Smooth muscle cell (in vitro differentiated cells): ENCODE results near the gene ZNF132. TPM values are rescaled to one million over a fixed set of nuclear protein-coding genes. Genes with fewer than 3 reads are reported as not detected.

ENCODE experiments used
- DNase-seq: peaks from one replicate; lab custom pipeline; 2025; ENCODE audit not compliant: unreplicated experiment; lab: John Stamatoyannopoulos, UW
- H2AFZ ChIP-seq: fragments of 200-600 bp; sonication (generic); 2 replicates; pipeline ENCODE4 v1.6.0; 2016; ENCODE audit warnings: antibody characterized with exemption, low read depth, mild to moderate bottlenecking
- H3F3A ChIP-seq: fragments of 200-600 bp; sonication (generic); 2 replicates; pipeline ENCODE4 v1.6.0; 2017; ENCODE audit warnings: antibody characterized with exemption, low read depth
- H3K27ac ChIP-seq: fragments of 200-600 bp; sonication (generic); 2 replicates; pipeline ENCODE4 v1.5.1; 2016; ENCODE audit warnings: low read depth, mild to moderate bottlenecking
- H3K27me3 ChIP-seq: fragments of 200-600 bp; sonication (generic); 2 replicates; pipeline ENCODE4 v1.6.1; 2016; ENCODE audit warnings: low read depth, mild to moderate bottlenecking
- H3K36me3 ChIP-seq: fragments of 200-600 bp; sonication (generic); 2 replicates; pipeline ENCODE4 v1.5.1; 2016; ENCODE audit warnings: low read depth
- H3K4me1 ChIP-seq: fragments of 200-600 bp; sonication (generic); 2 replicates; pipeline ENCODE4 v1.5.1; 2016; ENCODE audit warnings: low read depth
- H3K4me2 ChIP-seq: fragments of 200-600 bp; sonication (generic); 2 replicates; pipeline ENCODE4 v1.6.0; 2016; ENCODE audit warnings: mild to moderate bottlenecking
- H3K4me3 ChIP-seq: fragments of 200-600 bp; sonication (generic); 2 replicates; pipeline ENCODE4 v1.5.1; 2016; ENCODE audit warnings: mild to moderate bottlenecking
- H3K79me2 ChIP-seq: fragments of 200-600 bp; sonication (generic); 2 replicates; pipeline ENCODE4 v1.6.0; 2016; ENCODE audit warnings: low read depth, mild to moderate bottlenecking
- H3K9ac ChIP-seq: fragments of 200-600 bp; sonication (generic); 2 replicates; pipeline ENCODE4 v1.6.0; 2016; ENCODE audit warnings: low read depth
- H3K9me3 ChIP-seq: fragments of 200-600 bp; sonication (generic); replicated peaks from 2 replicates; pipeline ENCODE4 v1.5.1; 2016; ENCODE audit warnings: low read depth
- H4K20me1 ChIP-seq: fragments of 200-600 bp; sonication (generic); 2 replicates; pipeline ENCODE4 v1.6.0; 2016; ENCODE audit warnings: low read depth
- WGBS: methylation state at CpG from one replicate; pipeline ENCODE4 v1.1.7; 2016; ENCODE audit warnings: low lambda C conversion rate; 5-methylcytosine and 5-hydroxymethylcytosine counted together
- microRNA-seq: library from miRNA; unstranded; fragments of <30 nt; microRNA quantifications from one replicate; pipeline ENCODE4, GENCODE V29; 2016; ENCODE audit warnings: borderline number of aligned reads
- polyA plus RNA-seq: library from polyadenylated mRNA; unstranded; fragments of >200 nt; fragmentation: Nextera tagmentation; extraction: Ambion mirVana; gene quantifications from 2 replicates; pipeline ENCODE4 v1.2.1, GENCODE V29; 2016
- small RNA-seq: library from RNA; depleted of rRNA; stranded (forward); fragments of <200 nt; gene quantifications from one replicate; pipeline ENCODE3, GENCODE V24; 2014
- total RNA-seq: library from RNA; depleted of rRNA; stranded (reverse); fragments of >200 nt; gene quantifications from 2 replicates; pipeline ENCODE4 v1.2.3, GENCODE V29; 2014
- TF ChIP-seq, protein P1 (sequence below): fragments of 200-600 bp; sonication (generic); IDR thresholded peaks from 2 replicates; pipeline ENCODE4 v1.5.1; 2017; ENCODE audit warnings: borderline replicate concordance, mild to moderate bottlenecking, antibody characterized with exemption; ENCODE audit not compliant: insufficient read depth, poor library complexity, severe bottlenecking

The ZNF132 gene
- total and polyA plus RNA-seq, 2 experiments from 2014 or later = 0.40 to 2.3 TPM

DNA sequence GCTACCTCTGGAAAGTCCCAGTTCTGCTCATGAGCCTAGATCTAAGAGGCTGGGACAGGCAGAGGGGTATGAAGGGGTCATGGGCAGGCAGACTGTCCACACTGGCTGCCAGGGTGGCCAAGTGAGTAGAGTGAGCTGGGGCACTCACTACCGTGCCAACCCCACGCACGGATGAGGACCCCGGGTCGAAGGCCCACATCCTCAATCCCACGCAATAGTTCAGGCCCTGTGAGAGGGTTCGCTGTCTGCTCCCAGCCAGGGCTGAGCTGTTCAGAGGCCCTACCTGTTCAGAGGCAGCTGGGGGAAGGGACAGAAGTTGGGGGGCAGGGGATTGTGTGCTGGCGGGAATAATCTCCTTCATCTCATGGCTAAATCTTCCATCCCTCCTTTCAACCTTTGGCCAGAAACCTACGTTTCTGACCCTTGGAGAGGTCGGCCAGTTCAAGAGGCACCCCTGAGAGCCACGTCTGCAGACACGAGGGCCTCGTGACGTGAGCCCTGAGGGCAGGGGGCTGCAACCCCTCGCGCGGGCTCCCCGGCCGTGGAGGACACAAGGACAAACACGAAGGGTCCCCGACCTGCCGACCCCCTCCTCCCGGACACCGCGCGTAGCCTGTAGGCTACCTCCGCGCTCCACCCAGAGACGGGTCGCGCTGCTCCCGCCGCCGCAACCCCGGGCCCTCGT is 53.9 kb downstream of the ZNF132 start:
- Histone ChIP-seq H4K20me1 (peaks cover 36% of the 10 kb centered on the region), H3K4me3 (peak overlapping the region; percentile 68), H3K4me2 (peak overlapping the region; percentile 99), H3K27me3 (no peaks in the 10 kb centered on the region), H3F3A (no peaks in the 10 kb centered on the region), H3K79me2 (peaks cover 51% of the 10 kb centered on the region), H2AFZ (peak overlapping the region; percentile 81), H3K4me1 (peaks cover 20% of the 10 kb centered on the region), H3K36me3 (no peaks in the 10 kb centered on the region), H3K27ac (peak overlapping the region; percentile 91), H3K9ac (peak overlapping the region; percentile 88), H3K9me3 (no peaks in the 10 kb centered on the region)
- TF ChIP-seq, protein P1, sequence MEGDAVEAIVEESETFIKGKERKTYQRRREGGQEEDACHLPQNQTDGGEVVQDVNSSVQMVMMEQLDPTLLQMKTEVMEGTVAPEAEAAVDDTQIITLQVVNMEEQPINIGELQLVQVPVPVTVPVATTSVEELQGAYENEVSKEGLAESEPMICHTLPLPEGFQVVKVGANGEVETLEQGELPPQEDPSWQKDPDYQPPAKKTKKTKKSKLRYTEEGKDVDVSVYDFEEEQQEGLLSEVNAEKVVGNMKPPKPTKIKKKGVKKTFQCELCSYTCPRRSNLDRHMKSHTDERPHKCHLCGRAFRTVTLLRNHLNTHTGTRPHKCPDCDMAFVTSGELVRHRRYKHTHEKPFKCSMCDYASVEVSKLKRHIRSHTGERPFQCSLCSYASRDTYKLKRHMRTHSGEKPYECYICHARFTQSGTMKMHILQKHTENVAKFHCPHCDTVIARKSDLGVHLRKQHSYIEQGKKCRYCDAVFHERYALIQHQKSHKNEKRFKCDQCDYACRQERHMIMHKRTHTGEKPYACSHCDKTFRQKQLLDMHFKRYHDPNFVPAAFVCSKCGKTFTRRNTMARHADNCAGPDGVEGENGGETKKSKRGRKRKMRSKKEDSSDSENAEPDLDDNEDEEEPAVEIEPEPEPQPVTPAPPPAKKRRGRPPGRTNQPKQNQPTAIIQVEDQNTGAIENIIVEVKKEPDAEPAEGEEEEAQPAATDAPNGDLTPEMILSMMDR = no peak
- DNase-seq = no peak
- 19% methylated on average over 33 of the region's 36 CpGs for WGBS

DNA sequence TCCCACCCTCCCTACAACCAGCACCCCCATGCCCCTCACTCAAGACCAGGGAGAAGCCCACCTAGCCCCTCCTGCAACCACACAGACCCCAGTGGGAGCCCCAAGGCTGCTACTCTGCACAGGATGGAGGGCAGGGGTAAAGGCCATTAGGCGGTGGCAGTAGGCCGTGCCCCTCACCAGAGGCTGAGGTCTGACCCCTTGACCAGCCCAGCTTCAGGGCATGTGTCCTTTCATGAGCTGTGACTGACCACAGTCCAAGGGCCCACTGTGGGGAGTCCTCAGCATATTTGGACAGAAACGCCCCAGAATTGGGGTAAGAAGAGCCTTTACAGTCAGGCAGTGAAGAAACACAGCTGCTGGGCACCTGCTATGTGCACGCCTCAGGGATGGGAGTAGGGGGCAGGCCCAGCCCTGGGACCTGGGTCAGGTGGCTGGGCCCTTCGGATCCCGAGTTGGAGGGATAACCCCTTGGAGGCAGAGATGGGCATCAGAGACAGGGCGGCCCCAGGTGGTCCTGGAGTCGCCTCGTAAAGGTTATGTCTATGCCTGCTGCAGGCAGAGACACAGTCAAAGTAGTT is 54.6 kb downstream of the ZNF132 start:
- no peaks in the 10 kb centered on the region for H3K9me3 ChIP-seq
- H3K4me1 ChIP-seq = peaks cover 20% of the 10 kb centered on the region
- no peaks in the 10 kb centered on the region for H3K36me3 ChIP-seq
- no peak overlapping the region for H2AFZ ChIP-seq
- H3K4me3 ChIP-seq = peak overlapping the region; percentile 68
- peak overlapping the region; percentile 88 for H3K9ac ChIP-seq
- no peak for DNase-seq
- WGBS = 94% methylated on average over 9 of the region's 9 CpGs
- H3F3A ChIP-seq = no peaks in the 10 kb centered on the region
- TF ChIP-seq, protein P1 = no peak
- H3K4me2 ChIP-seq = peak overlapping the region; percentile 99
- peaks cover 44% of the 10 kb centered on the region for H3K79me2 ChIP-seq
- peaks cover 30% of the 10 kb centered on the region for H4K20me1 ChIP-seq
- H3K27ac ChIP-seq = peak overlapping the region; percentile 91
- no peaks in the 10 kb centered on the region for H3K27me3 ChIP-seq

DNA sequence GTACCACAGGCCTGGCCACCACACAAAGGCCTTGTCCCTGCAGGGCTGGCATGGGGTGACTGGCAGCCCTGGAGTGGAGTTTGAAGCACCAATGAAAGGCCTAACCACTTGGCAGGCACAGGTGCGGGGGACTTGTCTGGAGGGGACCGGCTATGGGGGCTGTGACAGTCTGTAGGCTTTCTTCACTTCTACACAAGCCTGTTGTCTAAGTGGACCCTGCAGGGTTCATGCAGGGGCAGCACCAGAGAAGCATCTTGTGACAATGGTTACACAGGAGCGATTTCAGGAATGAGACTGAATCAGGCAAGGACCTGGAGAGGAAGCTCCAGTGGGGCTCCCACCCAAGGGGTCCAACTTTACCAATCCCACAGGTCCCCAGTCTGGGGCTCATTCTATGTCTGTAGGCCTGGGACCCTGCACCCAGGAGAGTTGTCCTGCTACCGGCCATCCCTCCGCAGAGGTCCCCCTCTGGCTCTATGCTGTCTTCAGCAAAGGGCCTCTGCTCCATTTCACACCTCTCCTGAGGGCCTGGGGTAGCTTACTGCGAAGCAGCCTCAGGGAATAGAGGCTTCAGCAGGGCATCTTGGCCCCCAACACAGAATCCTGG is 56.9 kb downstream of the ZNF132 start:
- no peaks in the 10 kb centered on the region for H3K36me3 ChIP-seq
- H3K79me2 ChIP-seq = peaks cover 21% of the 10 kb centered on the region
- WGBS = 94% methylated on average over 6 of the region's 6 CpGs

More for the DNA sequence above, 56.9 kb downstream of the ZNF132 start:
- Histone ChIP-seq H4K20me1 (peaks cover 10% of the 10 kb centered on the region), H3K9me3 (no peaks in the 10 kb centered on the region), H3K4me2 (no peak overlapping the region), H3K9ac (no peak overlapping the region), H3K4me3 (no peak overlapping the region), H3K27ac (no peak overlapping the region), H2AFZ (no peak overlapping the region), H3K4me1 (peaks cover 17% of the 10 kb centered on the region), H3F3A (no peaks in the 10 kb centered on the region), H3K27me3 (no peaks in the 10 kb centered on the region)
- no peak for DNase-seq
- TF ChIP-seq, protein P1 = no peak

Small RNA genes within 50 kb of the gene (microRNA-seq; reads per million reads assigned to microRNA genes)
- gene MIR4754 = not detected

Small RNA genes within 50 kb of the gene (small RNA-seq; reads per million reads assigned to genes)
- not detected for gene MIR4754
- not detected for gene RNU6-1337P

Other genes starting within 250 kb of the ZNF132 start
- 25.6 and 144 TPM in 2 replicates for gene ZNF544, start 211.2 kb downstream of the ZNF132 start, total RNA-seq
- 12.9 and 21.4 TPM in 2 replicates for gene ZNF544, start 211.2 kb downstream of the ZNF132 start, polyA plus RNA-seq
- gene ZNF8, start 161.2 kb downstream of the ZNF132 start, total RNA-seq = 6.6 and 7.8 TPM in 2 replicates
- gene ZNF8, start 161.2 kb downstream of the ZNF132 start, polyA plus RNA-seq = 1.1 and 1.8 TPM in 2 replicates
- 46.4 and 93.9 TPM in 2 replicates for gene ERVK3-1, start 134.8 kb downstream of the ZNF132 start, total RNA-seq
- 46.5 and 57.7 TPM in 2 replicates for gene ERVK3-1, start 134.8 kb downstream of the ZNF132 start, polyA plus RNA-seq
- 1.7 and 2.2 TPM in 2 replicates for gene ZSCAN22, start 113.2 kb downstream of the ZNF132 start, total RNA-seq
- 2.4 and 2.5 TPM in 2 replicates for gene ZSCAN22, start 113.2 kb downstream of the ZNF132 start, polyA plus RNA-seq
- 77.8 and 92.3 TPM in 2 replicates for gene A1BG, start 86.7 kb downstream of the ZNF132 start, total RNA-seq
- gene A1BG, start 86.7 kb downstream of the ZNF132 start, polyA plus RNA-seq = 114 and 133 TPM in 2 replicates
- 0.58 and 1.3 TPM in 2 replicates for gene ZNF497, start 77.4 kb downstream of the ZNF132 start, total RNA-seq
- 4.6 and 6.1 TPM in 2 replicates for gene ZNF497, start 77.4 kb downstream of the ZNF132 start, polyA plus RNA-seq
- gene ZNF837, start 59.1 kb downstream of the ZNF132 start, total RNA-seq = 4.4 and 5.9 TPM in 2 replicates
- gene ZNF837, start 59.1 kb downstream of the ZNF132 start, polyA plus RNA-seq = 7.8 and 8.4 TPM in 2 replicates
- 1,602 and 1,773 TPM in 2 replicates for gene RPS5, start 52.9 kb downstream of the ZNF132 start, total RNA-seq
- gene RPS5, start 52.9 kb downstream of the ZNF132 start, polyA plus RNA-seq = 650 and 684 TPM in 2 replicates
- not detected in 2 replicates for gene RNF225, start 44.5 kb downstream of the ZNF132 start, total RNA-seq
- 0.96 and 2.2 TPM in 2 replicates for gene RNF225, start 44.5 kb downstream of the ZNF132 start, polyA plus RNA-seq
- gene ZNF584, start 31.5 kb downstream of the ZNF132 start, total RNA-seq = 5.0 and 16.9 TPM in 2 replicates
- 9.1 and 12.7 TPM in 2 replicates for gene ZNF584, start 31.5 kb downstream of the ZNF132 start, polyA plus RNA-seq
- 3.1 and 3.3 TPM in 2 replicates for gene ZNF324B, start 11.5 kb upstream of the ZNF132 start, total RNA-seq
- 1.5 and 2.6 TPM in 2 replicates for gene ZNF324B, start 11.5 kb upstream of the ZNF132 start, polyA plus RNA-seq
- 4.4 and 8.8 TPM in 2 replicates for gene ZNF324, start 26.9 kb upstream of the ZNF132 start, total RNA-seq
- gene ZNF324, start 26.9 kb upstream of the ZNF132 start, polyA plus RNA-seq = 9.0 and 10.2 TPM in 2 replicates
- gene ZNF446, start 36.2 kb upstream of the ZNF132 start, total RNA-seq = 6.6 and 9.5 TPM in 2 replicates
- 9.0 and 10.5 TPM in 2 replicates for gene ZNF446, start 36.2 kb upstream of the ZNF132 start, polyA plus RNA-seq
- 0.54 and 6.6 TPM in 2 replicates for gene SLC27A5, start 71.8 kb upstream of the ZNF132 start, total RNA-seq
- gene SLC27A5, start 71.8 kb upstream of the ZNF132 start, polyA plus RNA-seq = 7.4 and 7.5 TPM in 2 replicates
- gene ZBTB45, start 79.7 kb upstream of the ZNF132 start, total RNA-seq = 5.1 and 8.7 TPM in 2 replicates
- gene ZBTB45, start 79.7 kb upstream of the ZNF132 start, polyA plus RNA-seq = 23.7 and 25.1 TPM in 2 replicates
- gene TRIM28, start 103.9 kb upstream of the ZNF132 start, total RNA-seq = 144 and 148 TPM in 2 replicates
- 178 and 193 TPM in 2 replicates for gene TRIM28, start 103.9 kb upstream of the ZNF132 start, polyA plus RNA-seq
- 132 and 153 TPM in 2 replicates for gene CHMP2A, start 115.0 kb upstream of the ZNF132 start, total RNA-seq
- gene CHMP2A, start 115.0 kb upstream of the ZNF132 start, polyA plus RNA-seq = 213 and 228 TPM in 2 replicates
- 30.7 and 45.9 TPM in 2 replicates for gene UBE2M, start 118.5 kb upstream of the ZNF132 start, total RNA-seq
- gene UBE2M, start 118.5 kb upstream of the ZNF132 start, polyA plus RNA-seq = 118 and 126 TPM in 2 replicates
- gene MZF1, start 133.2 kb upstream of the ZNF132 start, total RNA-seq = 12.2 and 18.7 TPM in 2 replicates
- 10.2 and 18.5 TPM in 2 replicates for gene MZF1, start 133.2 kb upstream of the ZNF132 start, polyA plus RNA-seq